ENCODE measurements around the gene RELA. TPM values are rescaled to one million over a fixed set of nuclear protein-coding genes. Genes with fewer than 3 reads are reported as not detected.
"Not testable (repeated sequence)": the region's sequence is repeated elsewhere in the genome, so short reads cannot be mapped to it uniquely, and the experiment has no call there.

Gene RELA
- total and polyA plus RNA-seq, 2 of the 4 experiments (the other 2 are of a cell fraction): 8.6 to 53.0 TPM

- ChIA-PET POLR2A (ENCODE audit: unreplicated experiment) (no interaction called here), CTCF (no interaction called here)
- H4K20me1 ChIP-seq (ENCODE audit: insufficient read depth, low read length): peaks cover 4% of the 10 kb centered on the region; the same call in 1 of the 2 replicates
- H3K4me1 ChIP-seq (ENCODE audit: control insufficient read depth, insufficient read depth, low read length): no peaks in the 10 kb centered on the region; the same call in 1 of the 2 replicates
- WGBS, 2 experiments (ENCODE audit: extremely low coverage in 2 of 2, insufficient read length in 1 of 2): no CpG with 5 or more reads among the region's 5 CpGs
- intact Hi-C loops (cut with micrococcal nuclease) (no loop called here), in situ Hi-C loops (cut with MboI; ENCODE audit: low sequenced_read_pairs) (no loop called here), dilution Hi-C loops (cut with HindIII; ENCODE audit: low sequenced_read_pairs, unreplicated experiment) (no loop called here)
- H3K4me3 ChIP-seq (ENCODE audit: insufficient read depth, low read depth, low read length): no peak overlapping the region
- H4K5ac ChIP-seq (ENCODE audit: low read depth, low read length): no peak overlapping the region
- H3K9me3 ChIP-seq (ENCODE audit: control insufficient read depth, insufficient read depth, low read length): no peaks in the 10 kb centered on the region
- H3K14ac ChIP-seq (replicated peaks; ENCODE audit: low read depth, low read length): no peak overlapping the region
- peaks cover 6% of the 10 kb centered on the region for H3K27me3 ChIP-seq (ENCODE audit: control insufficient read depth, insufficient read depth, low read length)
- H3K23ac ChIP-seq (ENCODE audit: low read depth, low read length): no peak overlapping the region
- no peak overlapping the region for H2AK5ac ChIP-seq (ENCODE audit: low read depth, low read length)
- no peak overlapping the region for H4K8ac ChIP-seq (ENCODE audit: low read depth in 2 of 2, low read length in 2 of 2)
- BruUV-seq (replicated peaks): no TSS peak
- no peak for TF ChIP-seq RCOR1 (IDR thresholded peaks at IDR 0.05; ENCODE audit: insufficient replicate concordance, low read length)
- TF ChIP-seq MAFK (IDR thresholded peaks at IDR 0.05; ENCODE audit: low read depth, low read length): no peak
- TF ChIP-seq POLR2A (IDR thresholded peaks at IDR 0.05; ENCODE audit: low read depth, low read length): no peak
- no peak for TF ChIP-seq CEBPB (IDR thresholded peaks at IDR 0.05; ENCODE audit: low read depth, low read length)
- no peak for TF ChIP-seq MXI1 (IDR thresholded peaks at IDR 0.05; ENCODE audit: borderline replicate concordance, low read depth, low read length)
- H3K4ac ChIP-seq (ENCODE audit: low read depth, low read length): no peak overlapping the region
- ATAC-seq (ENCODE audit: low read depth) (no peak), DNase-seq (no peak)
- H4K91ac ChIP-seq (ENCODE audit: insufficient read depth, low read depth, low read length): no peak overlapping the region
- H3K9ac ChIP-seq (ENCODE audit: low read depth, low read length): no peak overlapping the region
- no peaks in the 10 kb centered on the region for H3K9me1 ChIP-seq (ENCODE audit: insufficient read depth, low read length)
- H3K4me2 ChIP-seq (ENCODE audit: low read depth, low read length): no peak overlapping the region
- H2BK5ac ChIP-seq (ENCODE audit: low read depth, low read length, poor library complexity, severe bottlenecking): no peak overlapping the region
- no peak overlapping the region for H2BK120ac ChIP-seq (ENCODE audit: low read depth, low read length)
- H2BK20ac ChIP-seq (ENCODE audit: low read depth, low read length): no peak overlapping the region
- H3K27ac ChIP-seq (ENCODE audit: insufficient read depth, low read length): no peak overlapping the region
- peaks cover 3% of the 10 kb centered on the region for H3K36me3 ChIP-seq (ENCODE audit: control insufficient read depth, insufficient read depth, low read length)
- H2AK9ac ChIP-seq (replicated peaks; ENCODE audit: low read depth, low read length, poor library complexity): no peak overlapping the region
- no peak overlapping the region for H3K18ac ChIP-seq (ENCODE audit: low read depth, low read length)
- H3K56ac ChIP-seq (ENCODE audit: extremely low read depth, insufficient read depth, low read length): no peak overlapping the region
- H2BK15ac ChIP-seq (ENCODE audit: low read depth, low read length): no peak overlapping the region
- H2AFZ ChIP-seq (replicated peaks; ENCODE audit: low read length, poor library complexity): no peak overlapping the region
- H3K79me1 ChIP-seq (ENCODE audit: low read depth in 1 of 2, low read length in 2 of 2): peaks cover 8 to 16% of the 10 kb centered on the region in 2 experiments
Measured at GRCh38 chr11:65708451-65708850, 45.7 kb upstream of the RELA start.

- H3K23ac ChIP-seq (ENCODE audit: low read depth, low read length); H4K5ac ChIP-seq (ENCODE audit: low read depth, low read length); H3K18ac ChIP-seq (ENCODE audit: low read depth, low read length); H3K9ac ChIP-seq (ENCODE audit: low read depth, low read length); H2BK20ac ChIP-seq (ENCODE audit: low read depth, low read length); H3K9me3 ChIP-seq (ENCODE audit: control insufficient read depth, insufficient read depth, low read length); H3K4me2 ChIP-seq (ENCODE audit: low read depth, low read length); ATAC-seq (ENCODE audit: low read depth); H3K56ac ChIP-seq (ENCODE audit: extremely low read depth, insufficient read depth, low read length); H3K4me3 ChIP-seq (ENCODE audit: insufficient read depth, low read depth, low read length); CTCF ChIA-PET; H2AK5ac ChIP-seq (ENCODE audit: low read depth, low read length); H3K9me1 ChIP-seq (ENCODE audit: insufficient read depth, low read length); H4K91ac ChIP-seq (ENCODE audit: insufficient read depth, low read depth, low read length); H2BK120ac ChIP-seq (ENCODE audit: low read depth, low read length); H2AK9ac ChIP-seq (replicated peaks; ENCODE audit: low read depth, low read length, poor library complexity); H2BK15ac ChIP-seq (ENCODE audit: low read depth, low read length); H3K4ac ChIP-seq (ENCODE audit: low read depth, low read length); H3K27ac ChIP-seq (ENCODE audit: insufficient read depth, low read length); H2BK5ac ChIP-seq (ENCODE audit: low read depth, low read length, poor library complexity, severe bottlenecking); H3K14ac ChIP-seq (replicated peaks; ENCODE audit: low read depth, low read length); H4K8ac ChIP-seq (ENCODE audit: low read depth in 2 of 2, low read length in 2 of 2); DNase-seq; H3K4me1 ChIP-seq (ENCODE audit: control insufficient read depth, insufficient read depth, low read length); H3K79me1 ChIP-seq (ENCODE audit: low read depth in 1 of 2, low read length in 2 of 2); H3K36me3 ChIP-seq (ENCODE audit: control insufficient read depth, insufficient read depth, low read length); intact Hi-C loops (cut with micrococcal nuclease); POLR2A ChIA-PET (ENCODE audit: unreplicated experiment); H2AFZ ChIP-seq (replicated peaks; ENCODE audit: low read length, poor library complexity); H4K20me1 ChIP-seq (ENCODE audit: insufficient read depth, low read length); BruUV-seq (replicated peaks); in situ Hi-C loops (cut with MboI; ENCODE audit: low sequenced_read_pairs); dilution Hi-C loops (cut with HindIII; ENCODE audit: low sequenced_read_pairs, unreplicated experiment): not testable (repeated sequence)
- H3K27me3 ChIP-seq (ENCODE audit: control insufficient read depth, insufficient read depth, low read length): peaks cover 16% of the 10 kb centered on the region
- 100% methylated on average over 1 of the region's 12 CpGs; no CpG with 5 or more reads in 1 of the 2 experiments for WGBS, 2 experiments (ENCODE audit: extremely low coverage in 2 of 2, insufficient read length in 1 of 2)
Measured at GRCh38 chr11:65707002-65707401, 44.3 kb upstream of the RELA start.
